Fibroblast of skin of left biceps (primary cell): ENCODE data around the gene UNC13D.

Source experiments
- DNase-seq, 2 experiments: peaks; one replicate each; pipeline ENCODE4 v3.0.0-alpha.2; 2013; ENCODE audit warnings: low read depth in 2 of 2

UNC13D gene

GRCh38 chr17:75834279-75834920, 9.8 kb downstream of the UNC13D start:
- no peak for DNase-seq

GRCh38 chr17:75832652-75833400, 11.4 kb downstream of the UNC13D start:
- no peak for DNase-seq

DNA sequence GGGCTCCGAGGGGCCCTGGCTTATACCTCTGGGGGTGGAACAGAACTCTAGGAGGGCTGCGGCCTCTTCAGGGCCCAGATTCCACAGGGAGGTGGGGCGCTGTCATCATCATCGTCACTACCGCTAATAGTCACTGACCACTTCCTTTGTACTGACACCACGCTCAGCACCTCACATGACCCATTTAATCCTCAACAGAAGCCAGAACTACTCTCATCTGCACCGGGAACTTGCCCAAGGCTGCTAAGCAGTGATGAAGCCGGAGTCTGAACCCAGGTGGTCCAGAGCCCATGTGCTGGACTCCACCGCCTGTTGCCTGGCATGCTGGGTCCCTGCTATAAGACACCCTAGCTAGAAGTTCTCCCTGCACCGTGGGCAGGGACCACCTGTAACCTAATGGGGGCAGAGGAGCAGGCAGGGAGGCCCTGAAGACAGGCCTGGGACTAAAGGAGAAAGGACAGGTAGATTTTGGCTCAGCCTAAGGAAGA, 12.0 kb downstream of the UNC13D start:
- DNase-seq = no peak

DNA sequence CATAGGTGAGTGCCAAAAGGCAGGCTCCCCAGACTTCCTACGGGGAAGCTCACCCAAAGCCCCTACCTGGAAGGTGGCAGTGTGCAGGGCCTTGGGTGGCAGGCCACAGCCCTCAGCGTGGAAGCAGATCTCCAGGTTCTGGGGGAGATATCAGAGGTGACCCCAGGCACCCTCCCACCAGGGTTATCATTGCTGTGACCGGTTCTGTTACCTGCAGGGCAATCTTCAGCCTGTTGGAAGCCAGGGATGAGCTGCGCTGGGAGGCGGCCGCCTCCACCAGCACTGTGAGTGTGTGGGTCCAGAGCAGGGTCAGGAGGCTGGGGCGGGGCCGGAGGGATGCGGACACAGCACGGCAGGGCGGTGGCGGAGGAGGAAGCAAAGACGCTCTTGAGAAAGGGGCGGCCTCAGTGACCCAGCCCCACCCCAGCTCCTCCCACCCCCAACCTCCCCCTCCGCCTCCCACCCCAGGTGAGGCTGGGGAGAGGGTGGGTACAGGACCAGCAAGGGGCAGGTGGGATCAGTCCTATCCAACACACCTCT, 13.1 kb downstream of the UNC13D start:
- DNase-seq = no peak

DNA sequence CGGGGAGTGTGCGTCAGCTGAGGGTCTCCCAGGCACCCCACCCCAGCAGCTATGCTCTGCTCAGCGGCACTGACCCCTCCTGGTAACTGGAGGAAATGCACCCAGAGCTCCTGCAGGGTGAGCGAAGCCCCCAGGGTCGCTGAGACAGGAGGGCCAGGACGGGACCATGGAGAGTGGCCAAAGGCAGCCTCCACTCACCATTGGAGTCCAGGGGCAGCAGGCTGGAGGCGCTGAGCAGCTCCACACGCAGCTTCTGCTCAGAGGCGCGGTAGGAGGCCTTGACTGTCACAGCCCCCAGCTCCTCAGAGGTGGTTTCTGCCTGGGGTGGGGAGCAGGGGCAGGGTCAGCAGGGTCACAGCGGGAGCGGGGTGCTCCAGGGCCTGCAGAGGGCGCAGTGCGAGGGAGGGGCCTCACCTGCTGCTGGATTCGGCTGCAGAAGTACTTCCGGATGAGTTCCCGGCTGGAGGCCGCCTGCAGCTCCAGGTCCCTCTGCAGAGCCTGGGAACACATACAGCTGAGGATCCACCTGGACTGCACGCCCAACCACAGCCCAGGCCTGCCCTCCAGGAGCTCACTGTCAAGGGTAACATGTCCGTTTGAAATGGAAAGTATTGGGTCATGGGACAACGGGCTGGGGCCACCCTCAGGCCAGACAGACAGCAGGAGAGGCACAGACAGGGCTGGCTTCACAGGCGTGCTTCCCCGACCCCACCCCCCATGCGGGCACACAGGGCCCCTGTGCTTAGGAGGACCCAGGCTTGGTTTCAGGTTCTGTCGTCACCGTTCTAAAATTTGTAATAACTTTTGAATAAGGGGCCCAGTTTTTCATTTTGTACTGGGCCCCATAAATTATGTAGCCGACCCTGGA, 13.8 kb downstream of the UNC13D start:
- DNase-seq = no peak

DNA sequence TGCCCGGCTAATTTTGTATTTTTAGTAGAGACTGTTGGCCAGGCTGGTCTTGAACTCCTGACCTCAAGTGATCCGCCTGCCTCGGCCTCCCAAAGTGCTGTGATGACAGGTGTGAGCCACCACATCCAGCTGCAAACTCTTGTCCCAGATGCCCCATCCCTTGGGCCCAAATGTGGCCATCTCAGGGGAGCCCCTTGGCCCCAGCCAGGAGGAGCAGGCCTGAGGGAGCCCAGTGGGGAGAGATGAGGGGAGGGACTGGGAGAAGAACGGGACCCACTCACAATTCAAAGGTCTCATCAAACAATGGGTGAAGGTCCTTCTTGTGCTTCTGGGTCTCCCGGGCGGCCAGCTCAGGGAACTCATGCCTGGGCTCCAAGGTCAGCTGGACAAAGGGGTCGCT, 14.5 kb downstream of the UNC13D start:
- DNase-seq = no peak

GRCh38 chr17:75828741-75829140, 15.5 kb downstream of the UNC13D start:
- DNase-seq = no peak

DNA sequence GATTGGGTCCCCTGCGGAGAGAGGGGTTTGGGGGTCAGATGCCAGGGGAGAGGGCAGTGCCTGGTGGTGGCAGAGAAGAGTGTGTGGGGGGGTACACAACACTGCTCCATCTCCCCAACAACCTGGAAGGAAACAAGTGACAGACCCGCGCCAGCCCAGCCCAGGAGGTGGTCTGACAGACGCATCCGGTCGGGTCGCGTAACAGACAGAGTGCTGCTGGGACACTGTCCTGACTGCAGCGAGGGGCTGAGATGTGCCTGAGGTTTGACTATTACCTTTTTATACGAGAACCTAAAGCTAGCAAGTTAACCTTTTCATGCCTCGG, 16.2 kb downstream of the UNC13D start:
- DNase-seq = no peak

DNA sequence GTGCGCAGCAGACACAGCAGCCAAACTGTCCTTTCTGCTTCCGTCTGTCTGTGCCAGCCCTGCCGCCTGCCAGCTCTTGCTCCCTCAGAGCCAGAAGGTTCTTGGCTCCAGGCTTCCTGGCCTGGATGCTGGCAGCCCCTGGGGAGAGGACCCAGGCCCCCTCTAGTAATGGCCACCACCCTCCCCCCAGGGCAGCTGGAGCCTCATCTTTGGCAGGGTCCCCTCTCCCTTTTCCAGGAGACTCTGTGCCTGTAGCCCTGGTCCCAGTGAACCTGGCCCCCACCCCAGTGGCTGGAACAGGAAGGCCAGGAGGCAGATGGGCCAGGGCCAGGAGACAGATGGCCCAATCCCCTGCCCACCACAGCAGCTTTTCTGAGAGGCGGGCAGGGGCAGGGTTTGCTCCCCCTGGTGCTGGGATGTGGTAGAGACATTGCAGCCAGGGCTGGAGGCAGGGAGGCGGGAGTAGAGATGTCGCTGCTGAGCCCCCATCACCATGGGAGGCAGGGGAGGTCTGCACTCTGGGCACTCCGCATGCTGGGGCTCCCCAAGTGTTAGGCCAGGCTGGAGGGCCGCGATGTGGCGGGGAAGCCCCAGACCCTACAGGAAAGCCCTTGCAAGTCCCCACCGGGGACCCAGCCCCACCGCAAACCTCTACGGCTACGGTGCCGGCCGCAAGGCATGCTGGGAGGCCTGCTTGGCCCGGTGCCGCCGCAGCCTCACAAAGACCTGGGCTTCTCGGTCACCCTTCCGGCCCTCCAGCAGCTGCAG, 16.7 kb downstream of the UNC13D start:
- no peak for DNase-seq

DNA sequence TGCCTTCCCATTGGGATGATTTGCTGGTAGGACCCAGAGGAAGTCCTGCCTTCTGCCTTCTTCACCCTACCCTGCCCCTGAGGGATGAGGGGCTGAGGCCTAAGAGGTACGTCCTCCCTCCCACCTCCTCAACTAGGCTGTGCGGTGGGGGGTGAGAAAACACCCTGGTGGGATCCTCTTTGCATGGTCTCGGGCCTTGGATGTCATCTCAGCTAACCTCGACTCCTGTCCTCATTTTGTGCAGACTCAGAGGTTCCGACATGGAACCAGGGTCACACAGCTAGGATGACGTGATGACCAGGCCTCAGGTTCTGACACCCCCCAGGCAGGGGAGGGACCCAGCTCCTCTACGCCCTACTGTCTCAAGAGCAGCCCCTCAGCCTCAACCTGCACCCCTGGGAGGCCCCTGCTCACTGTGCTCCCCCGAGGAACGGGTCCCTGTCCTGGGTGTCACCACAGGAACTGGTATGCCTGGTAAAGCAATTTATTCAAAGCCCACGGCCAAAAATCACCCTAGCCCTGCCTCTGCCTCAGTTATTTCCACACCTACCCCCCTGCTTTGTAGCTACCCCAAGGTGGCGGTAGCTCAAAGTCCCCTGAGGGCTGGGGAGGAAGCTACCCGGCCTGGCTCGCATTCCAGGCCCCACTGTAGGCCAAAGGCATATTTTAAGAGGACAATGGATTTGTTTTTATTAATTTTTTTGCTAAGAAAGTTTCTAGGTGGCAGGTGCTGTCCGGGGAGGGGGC, 17.5 kb downstream of the UNC13D start:
- no peak for DNase-seq

DNA sequence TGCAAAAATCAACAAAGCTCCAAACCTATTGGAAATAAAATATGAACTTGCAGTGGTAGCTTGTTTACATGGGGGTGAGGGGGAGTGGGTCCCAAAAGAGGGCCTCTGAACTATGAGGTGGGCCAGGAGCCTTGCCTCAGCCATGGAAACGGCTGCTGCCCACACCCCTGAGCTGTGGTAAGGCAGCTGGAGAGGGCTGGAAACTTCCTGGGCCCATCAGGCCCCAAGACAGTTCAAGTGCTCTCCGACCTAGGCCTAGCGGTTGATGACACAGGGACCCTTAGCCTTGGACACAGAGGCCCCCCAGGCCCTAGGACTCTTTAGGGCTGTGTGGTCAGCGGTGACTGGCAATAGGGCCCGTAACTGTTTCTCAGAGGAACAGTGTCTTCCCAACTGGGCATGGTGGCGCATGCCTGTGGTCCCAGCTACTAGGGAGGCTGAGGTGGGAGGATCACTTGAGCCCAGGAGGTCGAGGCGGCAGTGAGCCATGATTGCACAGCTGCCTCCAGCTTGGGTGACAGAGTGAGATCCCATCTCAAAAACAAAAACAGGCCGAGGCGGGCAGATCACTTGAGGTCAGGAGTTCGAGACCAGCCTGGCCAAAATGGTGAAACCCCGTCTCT, 18.3 kb downstream of the UNC13D start:
- no peak for DNase-seq

DNA sequence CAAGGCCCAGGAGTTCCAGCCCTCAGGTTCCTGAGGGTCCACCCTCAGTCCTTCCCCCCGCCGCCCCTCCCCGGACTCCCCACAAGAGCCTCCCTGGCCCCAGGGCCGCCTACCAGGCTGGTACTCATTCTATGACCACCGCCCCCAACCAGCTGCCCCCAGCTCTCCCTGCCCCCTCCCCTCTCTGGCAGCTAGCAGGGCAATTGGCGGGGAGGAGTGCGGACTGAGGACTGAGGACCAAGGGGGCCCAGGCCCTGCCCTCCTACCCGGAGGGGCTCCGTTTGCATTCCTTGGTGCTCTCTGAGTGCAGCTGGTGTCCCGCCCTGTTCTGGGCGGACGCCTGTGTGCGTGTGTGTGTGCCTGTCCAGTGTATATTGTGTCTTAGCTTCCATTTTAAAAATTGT, 19.1 kb downstream of the UNC13D start:
- no peak for DNase-seq

- no peak for DNase-seq
These were observed 19.5 kb downstream of the UNC13D start for GRCh38 chr17:75824666-75825065.

GRCh38 chr17:75824050-75824552, 20.1 kb downstream of the UNC13D start:
- DNase-seq = no peak

GRCh38 chr17:75823257-75824041, 20.8 kb downstream of the UNC13D start:
- DNase-seq = no peak

DNA sequence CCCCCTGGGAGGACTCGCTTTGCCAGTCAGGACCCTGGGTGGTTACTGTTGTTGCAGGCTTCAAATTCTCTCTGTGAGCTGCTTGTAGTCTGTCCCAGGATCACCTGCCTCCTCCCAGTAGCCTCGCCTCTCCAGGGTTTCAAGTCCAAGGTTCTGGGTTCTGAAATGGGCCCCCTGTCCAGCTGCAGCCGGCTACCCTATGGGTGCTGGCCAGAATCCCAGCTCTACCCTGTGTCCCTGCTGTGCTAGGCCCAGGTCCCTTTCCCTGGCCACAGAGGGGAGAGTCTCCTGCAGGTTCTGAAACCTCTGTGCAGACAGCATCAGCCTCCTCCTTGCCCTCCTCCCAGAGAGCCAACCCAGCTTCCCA, 21.4 kb downstream of the UNC13D start:
- DNase-seq = no peak

DNA sequence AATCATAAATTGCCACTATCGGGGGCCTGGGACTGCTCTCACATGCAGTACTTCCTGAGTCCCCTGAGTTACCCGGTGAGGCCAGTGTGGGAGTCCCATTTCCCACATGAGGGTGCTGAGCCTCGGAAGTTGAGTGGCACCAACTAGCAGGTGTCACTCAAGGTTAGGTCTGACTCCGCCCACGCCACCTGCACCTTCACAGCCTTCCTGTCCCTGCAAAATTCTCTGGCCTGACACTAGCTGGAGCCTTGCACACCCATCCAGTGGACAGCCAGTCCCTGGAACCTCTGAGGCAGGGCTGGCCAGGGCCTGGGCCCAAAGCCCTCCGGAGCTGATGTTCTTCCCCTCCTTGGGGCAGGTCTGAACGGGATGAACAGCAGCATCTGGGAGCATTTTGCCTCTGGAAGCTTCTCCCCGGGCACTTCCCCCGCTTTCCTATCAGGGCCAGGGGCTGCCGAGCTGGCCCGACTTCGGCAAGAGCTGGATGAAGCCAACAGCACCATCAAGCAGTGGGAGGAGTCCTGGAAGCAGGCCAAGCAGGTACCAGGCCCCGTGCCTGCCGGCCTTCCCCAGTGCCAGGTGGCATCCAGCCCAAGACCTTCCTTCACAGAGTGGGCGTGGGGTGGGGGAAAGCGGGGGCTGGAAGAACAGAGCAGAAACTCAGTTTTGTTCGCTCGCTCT, 21.9 kb downstream of the UNC13D start:
- DNase-seq = no peak

GRCh38 chr17:75821552-75821951, 22.7 kb downstream of the UNC13D start:
- no peak for DNase-seq
